SK-N-SH (cell line): ENCODE measurements around the gene TEKT5. TPM values are rescaled to one million over a fixed set of nuclear protein-coding genes. Genes with fewer than 3 reads are reported as not detected.

Experiments
- CTCF ChIA-PET: fragments of 300-600, 350-600 bp; formaldehyde crosslinking; extraction: SDS; loops from one replicate; lab custom pipeline; 2021; lab: Yijun Ruan, JAX
- POLR2A ChIA-PET: fragments of 350-600 bp; sonication (Branson Sonifier 250); formaldehyde crosslinking; extraction: SDS; loops from one replicate; lab custom pipeline; 2020; ENCODE audit warnings: antibody characterized with exemption, inconsistent platforms; lab: Yijun Ruan, JAX
- DNase-seq: peaks from one replicate; pipeline ENCODE4 v3.0.0; 2012
- H2AFZ ChIP-seq: fragments of 200-600 bp; sonication (generic); 2 replicates; pipeline ENCODE4 v1.8.1; 2016; ENCODE audit warnings: antibody characterized with exemption, mild to moderate bottlenecking, low read depth
- H3F3A ChIP-seq: fragments of 200-600 bp; sonication (generic); replicated peaks from 2 replicates; pipeline ENCODE3; 2016; ENCODE audit warnings: antibody characterized with exemption, mild to moderate bottlenecking; ENCODE audit not compliant: insufficient read depth
- H3K27ac ChIP-seq, 2 experiments: fragments of 200-500 bp in 1 of 2; fragments of 200-600 bp in 1 of 2; sonication (Bioruptor generic) in 1 of 2; sonication (generic), shearing (Covaris generic) in 1 of 2; 2 replicates each; pipeline versions ENCODE4 v1.5.1 to v1.6.1; 2014 to 2016; ENCODE audit warnings: low read depth in 2 of 2, inconsistent platforms in 1 of 2, low read length in 1 of 2, mild to moderate bottlenecking in 1 of 2, mixed read lengths in 1 of 2
- H3K27me3 ChIP-seq: fragments of 200-600 bp; sonication (generic), shearing (Covaris generic); 2 replicates; pipeline ENCODE4 v1.6.1; 2016; ENCODE audit warnings: mixed run types; ENCODE audit not compliant: insufficient read depth
- H3K36me3 ChIP-seq, 2 experiments: fragments of 200-500 bp in 1 of 2; fragments of 200-600 bp in 1 of 2; sonication (Bioruptor generic) in 1 of 2; sonication (generic) in 1 of 2; replicated peaks in 1 of 2; 2 replicates each; pipeline versions ENCODE3 to v1.5.1; 2014 to 2016; ENCODE audit warnings: low read length in 1 of 2, mild to moderate bottlenecking in 1 of 2; ENCODE audit not compliant: insufficient read depth in 2 of 2, control insufficient read depth in 1 of 2
- H3K4me1 ChIP-seq, 2 experiments: fragments of 200-500 bp in 1 of 2; fragments of 200-600 bp in 1 of 2; sonication (Bioruptor generic) in 1 of 2; sonication (generic), shearing (Covaris generic) in 1 of 2; 2 replicates each; pipeline versions ENCODE4 v1.5.1 to v1.6.1; 2014 to 2016; ENCODE audit warnings: low read depth in 1 of 2, low read length in 1 of 2, mixed run types in 1 of 2; ENCODE audit not compliant: insufficient read depth in 2 of 2, control insufficient read depth in 1 of 2
- H3K4me2 ChIP-seq: fragments of 200-600 bp; sonication (generic), shearing (Covaris generic); 2 replicates; pipeline ENCODE4 v1.6.1; 2017; ENCODE audit warnings: mixed run types
- H3K4me3 ChIP-seq, 2 experiments: fragments of 200-500 bp in 1 of 2; fragments of 200-600 bp in 1 of 2; sonication (Bioruptor generic) in 1 of 2; sonication (generic), shearing (Covaris generic) in 1 of 2; 2 replicates each; pipeline versions ENCODE4 v1.5.1 to v1.8.1; 2014 to 2016; ENCODE audit warnings: low read depth in 2 of 2, inconsistent platforms in 1 of 2, low read length in 1 of 2, mild to moderate bottlenecking in 1 of 2, mixed read lengths in 1 of 2, moderate library complexity in 1 of 2
- H3K79me2 ChIP-seq: fragments of 200-600 bp; sonication (generic); 2 replicates; pipeline ENCODE4 v1.8.1; 2017; ENCODE audit warnings: mild to moderate bottlenecking; ENCODE audit not compliant: insufficient read depth
- H3K9ac ChIP-seq: fragments of 200-600 bp; sonication (generic); 2 replicates; pipeline ENCODE4 v1.6.1; 2017; ENCODE audit warnings: mixed run types
- H3K9me2 ChIP-seq: fragments of 200-600 bp; sonication (generic); 2 replicates; pipeline ENCODE4 v1.6.1; 2017; ENCODE audit warnings: mixed run types
- H3K9me3 ChIP-seq: fragments of 200-600 bp; sonication (generic); 2 replicates; pipeline ENCODE4 v1.6.1; 2017; ENCODE audit warnings: mixed run types, mild to moderate bottlenecking, moderate library complexity
- H4K20me1 ChIP-seq: fragments of 200-600 bp; sonication (generic); 2 replicates; pipeline ENCODE4 v1.6.1; 2017; ENCODE audit warnings: mild to moderate bottlenecking, mixed run types; ENCODE audit not compliant: insufficient read depth
- EP300 ChIP-seq, 2 experiments: IDR thresholded peaks; 2 replicates each; pipeline versions ENCODE4 v1.4.0 to v1.6.1; 2012; ENCODE audit warnings: borderline replicate concordance in 1 of 2, low read depth in 1 of 2, low read length in 1 of 2
- FOXM1 ChIP-seq: IDR thresholded peaks from 2 replicates; pipeline ENCODE4 v1.4.0; 2012; ENCODE audit warnings: low read depth, mild to moderate bottlenecking
- GABPA ChIP-seq: IDR thresholded peaks from 2 replicates; pipeline ENCODE4 v1.4.0; 2012; ENCODE audit warnings: low read depth, mild to moderate bottlenecking
- GATA2 ChIP-seq: sonication (generic); formaldehyde crosslinking; IDR thresholded peaks from 2 replicates; pipeline ENCODE4 v1.5.0; 2020; ENCODE audit warnings: mild to moderate bottlenecking, missing genetic modification reagents
- MAX ChIP-seq: IDR thresholded peaks from 2 replicates; pipeline ENCODE4 v1.4.0; 2012; ENCODE audit warnings: low read depth
- MEF2A ChIP-seq: IDR thresholded peaks from 2 replicates; pipeline ENCODE4 v1.4.0; 2012; ENCODE audit warnings: low read depth, borderline replicate concordance
- MXI1 ChIP-seq: IDR thresholded peaks from 2 replicates; pipeline ENCODE4 v1.6.1; 2012; ENCODE audit warnings: mild to moderate bottlenecking, low read depth, low read length, improper control_type of control experiment
- PBX3 ChIP-seq: IDR thresholded peaks from 2 replicates; pipeline ENCODE4; 2012
- POLR2AphosphoS5 ChIP-seq: IDR thresholded peaks from 2 replicates; pipeline ENCODE4 v1.6.1; 2012; ENCODE audit warnings: low read depth, low read length
- RAD21 ChIP-seq: IDR thresholded peaks from 2 replicates; pipeline ENCODE4 v1.6.1; 2012; ENCODE audit warnings: mild to moderate bottlenecking, low read length
- RCOR1 ChIP-seq: fragments of 150-350 bp; IDR thresholded peaks from 2 replicates; pipeline ENCODE4 v1.6.1; 2017; ENCODE audit warnings: antibody characterized with exemption, low read length
- SIN3A ChIP-seq: IDR thresholded peaks from 2 replicates; pipeline ENCODE4 v1.6.1; 2012; ENCODE audit warnings: low read depth, mild to moderate bottlenecking, low read length, moderate library complexity, borderline replicate concordance
- USF1 ChIP-seq: IDR thresholded peaks from 2 replicates; pipeline ENCODE4 v1.4.0; 2012; ENCODE audit warnings: low read depth, borderline replicate concordance
- YY1 ChIP-seq: IDR thresholded peaks from 2 replicates; pipeline ENCODE4 v1.4.0; 2012; ENCODE audit warnings: low read depth, mild to moderate bottlenecking
- ZBTB33 ChIP-seq: IDR thresholded peaks from 2 replicates; pipeline ENCODE4 v1.4.0; 2012; ENCODE audit warnings: low read depth, borderline replicate concordance
- WGBS: methylation state at CpG from one replicate; pipeline ENCODE4 v1.1.6; 2017; ENCODE audit warnings: low lambda C conversion rate; 5-methylcytosine and 5-hydroxymethylcytosine counted together
- polyA plus RNA-seq, 3 experiments: library from polyadenylated mRNA; depleted of rRNA; stranded (reverse); fragments of >200 nt; gene quantifications; 2 replicates each; pipeline ENCODE4 v1.2.3, GENCODE V29; 2012

The TEKT5 gene
- polyA plus RNA-seq, 1 of the 3 experiments (the other 2 are of a cell fraction), result not detected

- TF ChIP-seq MEF2A (no peak), GABPA (no peak), RAD21 (no peak), YY1 (no peak)
Observed at GRCh38 chr16:10694306-10694705, 424 bp downstream of the TEKT5 start (continued).

GRCh38 chr16:10693889-10694288, 841 bp downstream of the TEKT5 start:
- no peaks in the 10 kb centered on the region for H3K9me3 ChIP-seq
- no peaks in the 10 kb centered on the region for H3F3A ChIP-seq
- no peaks in the 10 kb centered on the region for H3K9me2 ChIP-seq
- no peak overlapping the region for H3K4me3 ChIP-seq
- no peaks in the 10 kb centered on the region for H3K4me1 ChIP-seq
- 50% methylated on average over 8 of the region's 8 CpGs for WGBS
- H3K4me2 ChIP-seq, result no peak overlapping the region
- no peaks in the 10 kb centered on the region for H4K20me1 ChIP-seq
- no peak for DNase-seq
- no peaks in the 10 kb centered on the region for H3K36me3 ChIP-seq
- H3K79me2 ChIP-seq, result no peaks in the 10 kb centered on the region
- H3K27ac ChIP-seq, result no peak overlapping the region
- ChIA-PET POLR2A (no interaction called here), CTCF (interaction anchor here (0.6 kb wide), 1 partner anchor 10 kb away, joined by 3 read pairs; no protein-coding TSS in a partner anchor)
- no peak overlapping the region for H3K9ac ChIP-seq
- no peak for TF ChIP-seq USF1
- TF ChIP-seq EP300 (IDR thresholded peaks at IDR 0.05; ENCODE audit: borderline replicate concordance in 1 of 2, low read depth in 1 of 2, low read length in 1 of 2), result no peak
- no peak for TF ChIP-seq PBX3
- TF ChIP-seq POLR2AphosphoS5, result no peak
- TF ChIP-seq RCOR1, result no peak
- TF ChIP-seq GABPA, result no peak
- TF ChIP-seq SIN3A, result no peak
- TF ChIP-seq RAD21, result no peak
- TF ChIP-seq ZBTB33, result no peak
- no peak for TF ChIP-seq FOXM1
- TF ChIP-seq MXI1, result no peak
- no peak for TF ChIP-seq GATA2 (CRISPR knock-in tag)
- no peak for TF ChIP-seq MAX
- no peak for TF ChIP-seq YY1
- H2AFZ ChIP-seq, result no peak overlapping the region
- no peaks in the 10 kb centered on the region; the same call in 1 of the 2 replicates for H3K27me3 ChIP-seq
